HG03571 (cell line): ENCODE results near the gene DNALI1.
A peak's percentile ranks its signal among the peaks of the same experiment; 100 is the strongest.
"Not testable (repeated sequence)": the region's sequence is repeated elsewhere in the genome, so short reads cannot be mapped to it uniquely, and the experiment has no call there.

Experiments used
- ATAC-seq: cut with Tn5 transposase; IDR thresholded peaks from one replicate; pipeline ENCODE4 v1.9.1; 2021; ENCODE audit not compliant: unreplicated experiment

DNALI1 gene

DNA sequence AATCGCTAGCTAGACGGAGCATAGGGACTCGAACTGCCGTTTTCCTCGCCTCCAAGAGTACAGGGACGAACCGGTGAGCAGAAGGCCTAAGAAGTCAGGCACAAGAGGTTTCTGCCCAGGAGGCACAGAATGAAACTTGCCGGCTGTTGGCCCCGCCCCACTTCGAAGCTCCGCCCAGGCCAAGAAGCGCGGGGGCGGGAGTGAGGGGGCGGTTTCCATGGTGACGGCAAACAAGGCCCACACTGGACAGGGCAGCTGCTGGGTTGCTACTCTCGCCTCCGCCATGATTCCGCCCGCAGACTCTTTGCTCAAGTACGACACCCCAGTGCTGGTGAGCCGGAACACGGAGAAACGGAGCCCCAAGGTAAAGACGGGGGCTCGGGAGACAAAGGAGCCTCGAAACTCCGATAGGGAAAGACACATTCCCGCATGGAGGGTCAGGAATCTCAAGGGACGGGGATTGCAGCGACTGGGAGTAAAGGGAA, at the start of gene DNALI1:
Gene DNALI1, plus strand, starts transcription at position 229 of the 485 bp plus-strand sequence. Its CDS starts 55 bp downstream, at position 284.
- ATAC-seq = no peak

DNA sequence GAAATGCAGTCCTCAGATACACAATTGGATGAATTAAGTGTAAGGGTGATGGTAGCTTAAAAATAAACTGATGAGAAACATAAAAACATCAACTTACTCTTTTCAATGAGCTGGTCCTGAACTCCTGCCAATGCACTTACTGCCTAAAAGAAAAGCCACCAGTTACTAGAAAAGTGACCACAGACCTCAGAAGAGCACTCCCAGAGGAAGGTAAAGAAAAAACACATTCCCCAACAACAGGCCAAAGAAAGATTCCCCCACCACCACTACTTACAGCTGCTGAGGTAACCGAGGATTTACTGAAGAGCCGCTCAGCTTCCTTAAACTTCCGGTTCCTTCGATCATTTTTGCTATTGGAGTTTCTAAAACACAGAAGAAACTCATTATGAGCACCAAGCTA, 47.6 kb upstream of the DNALI1 start:
- ATAC-seq = no peak

DNA sequence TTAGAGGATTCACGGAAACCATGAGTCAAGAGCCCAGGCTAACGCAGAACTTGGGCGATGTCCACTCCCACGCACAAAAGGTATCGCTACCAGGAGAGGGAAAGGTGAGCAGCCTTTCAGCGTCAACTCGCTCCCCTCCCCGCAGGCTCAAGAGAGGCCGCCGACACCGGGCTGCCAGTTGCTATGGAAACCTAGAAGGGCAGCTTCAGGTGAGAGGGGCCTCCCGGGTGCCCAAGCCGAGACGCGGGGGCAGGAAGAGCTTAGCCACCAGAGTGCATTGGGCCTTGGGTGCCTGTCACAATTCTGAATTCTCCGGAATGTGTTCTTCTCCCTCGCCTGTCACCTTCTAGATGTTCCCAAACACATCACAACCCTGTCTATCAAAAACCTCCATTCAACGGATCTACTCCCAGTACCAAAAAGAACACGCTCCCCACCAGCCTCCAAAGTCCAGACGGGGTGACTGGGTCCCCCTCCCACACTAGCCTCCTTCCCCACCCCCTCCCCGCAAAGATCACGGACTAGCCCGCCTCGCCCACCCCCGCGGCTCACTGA, 42.9 kb upstream of the DNALI1 start:
- ATAC-seq = no peak

GRCh38 chr1:37514350-37515184, 42.2 kb upstream of the DNALI1 start, which contains the start of gene MEAF6:
Gene MEAF6, minus strand, starts transcription at chr1:37514766. Its CDS starts 20 bp downstream, at chr1:37514746.
- ATAC-seq = peak; percentile 85

- no peak for ATAC-seq
Observed at GRCh38 chr1:37515185-37516034, 41.3 kb upstream of the DNALI1 start.

- no peak for ATAC-seq
Observed at GRCh38 chr1:37517569-37517968, 39.2 kb upstream of the DNALI1 start.

GRCh38 chr1:37518241-37518640, 38.5 kb upstream of the DNALI1 start:
- ATAC-seq = not testable (repeated sequence)

DNA sequence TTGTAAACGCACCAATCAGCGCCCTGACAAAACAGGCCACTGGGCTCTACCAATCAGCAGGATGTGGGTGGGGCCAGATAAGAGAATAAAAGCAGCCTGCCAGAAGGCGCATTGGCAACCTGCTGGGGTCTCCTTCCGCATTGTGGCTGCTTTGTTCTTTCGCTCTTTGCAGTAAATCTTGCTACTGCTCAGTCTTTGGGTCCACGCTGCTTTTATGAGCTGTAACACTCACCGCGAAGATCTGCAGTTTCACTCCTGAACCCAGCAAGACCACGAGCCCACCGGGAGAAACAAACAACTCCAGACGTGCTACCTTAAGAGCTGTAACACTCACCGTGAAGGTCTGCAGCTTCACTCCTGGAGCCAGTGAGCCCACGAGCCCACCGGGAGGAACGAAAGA, 37.8 kb upstream of the DNALI1 start:
- ATAC-seq = not testable (repeated sequence)

DNA sequence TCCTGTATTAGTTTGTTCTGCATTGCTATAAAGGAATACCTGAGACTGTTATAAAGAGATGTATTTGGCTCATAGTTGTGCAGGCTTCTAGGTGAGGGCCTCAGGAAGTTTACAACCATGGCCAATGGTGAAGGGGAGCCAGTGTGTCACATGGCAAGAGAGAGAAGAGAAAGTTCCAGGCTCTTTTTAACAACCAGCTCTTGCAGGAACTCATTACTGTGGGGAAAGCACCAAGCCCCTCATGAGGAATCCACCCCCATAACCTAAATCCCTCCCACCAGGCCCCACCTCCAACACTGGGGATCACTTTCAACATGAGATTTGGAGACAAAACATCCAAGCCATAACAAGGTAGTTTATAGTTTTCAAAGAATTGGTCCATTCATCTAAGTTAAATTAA, 37.1 kb upstream of the DNALI1 start:
- no peak for ATAC-seq

- ATAC-seq = not testable (repeated sequence)
Observed at GRCh38 chr1:37529888-37530287, 26.9 kb upstream of the DNALI1 start.

DNA sequence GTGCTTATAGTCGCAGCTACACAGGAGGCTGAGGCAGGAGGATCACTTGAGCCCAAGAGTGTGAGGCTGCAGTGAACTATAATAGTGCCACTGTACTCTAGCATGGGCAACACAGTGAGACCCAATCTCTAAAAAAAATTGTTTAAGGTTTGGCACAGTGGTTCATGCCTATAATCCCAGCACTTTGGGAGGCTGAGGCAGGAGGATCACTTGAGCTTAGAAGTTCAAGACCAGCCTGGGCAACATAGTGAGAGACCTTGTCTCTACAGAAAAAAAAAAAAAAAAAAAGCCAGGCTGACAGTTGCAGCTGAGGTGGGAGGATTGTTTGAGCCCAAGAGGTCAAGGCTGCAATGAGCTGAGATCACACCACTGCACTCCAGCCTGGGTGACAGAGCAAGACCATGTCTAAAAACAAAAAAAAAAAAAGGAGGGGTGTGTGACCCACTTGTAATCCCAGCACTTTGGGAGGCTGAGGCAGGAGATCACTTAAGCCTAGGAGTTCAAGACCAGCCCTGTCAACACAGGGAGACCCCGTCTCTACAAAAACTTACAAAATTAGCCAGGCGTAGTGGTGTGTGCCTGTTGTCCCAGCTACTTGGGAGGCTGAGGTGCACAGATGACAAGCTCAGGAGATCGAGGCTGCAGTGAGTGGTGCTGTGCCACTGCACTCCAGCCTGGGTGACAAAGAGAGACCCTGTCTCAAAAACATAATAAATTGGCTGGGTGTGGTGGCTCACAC, 24.2 kb upstream of the DNALI1 start:
- not testable (repeated sequence) for ATAC-seq

- ATAC-seq = no peak
Observed at GRCh38 chr1:37533317-37534093, 23.2 kb upstream of the DNALI1 start.

DNA sequence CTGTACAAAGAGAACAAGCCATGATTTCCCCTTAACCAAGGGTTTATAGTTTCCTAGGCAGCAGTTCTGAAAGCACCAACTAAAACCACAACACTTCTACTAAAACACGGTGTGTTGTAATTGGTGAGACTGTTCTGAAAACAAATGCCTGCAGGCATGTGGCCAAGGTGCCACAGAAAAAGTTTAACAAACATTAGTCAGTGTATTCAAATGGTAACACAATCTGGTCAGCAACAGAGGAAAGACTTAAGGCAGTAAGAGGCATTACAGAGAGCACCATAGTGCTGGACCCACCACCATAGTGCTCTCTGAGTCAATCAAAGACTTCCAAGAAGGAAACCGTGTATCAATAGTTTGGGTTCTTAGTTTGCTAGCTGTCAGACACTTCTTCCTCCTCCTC, 19.4 kb upstream of the DNALI1 start:
- ATAC-seq = no peak

GRCh38 chr1:37539154-37539553, 17.6 kb upstream of the DNALI1 start:
- ATAC-seq = not testable (repeated sequence)

DNA sequence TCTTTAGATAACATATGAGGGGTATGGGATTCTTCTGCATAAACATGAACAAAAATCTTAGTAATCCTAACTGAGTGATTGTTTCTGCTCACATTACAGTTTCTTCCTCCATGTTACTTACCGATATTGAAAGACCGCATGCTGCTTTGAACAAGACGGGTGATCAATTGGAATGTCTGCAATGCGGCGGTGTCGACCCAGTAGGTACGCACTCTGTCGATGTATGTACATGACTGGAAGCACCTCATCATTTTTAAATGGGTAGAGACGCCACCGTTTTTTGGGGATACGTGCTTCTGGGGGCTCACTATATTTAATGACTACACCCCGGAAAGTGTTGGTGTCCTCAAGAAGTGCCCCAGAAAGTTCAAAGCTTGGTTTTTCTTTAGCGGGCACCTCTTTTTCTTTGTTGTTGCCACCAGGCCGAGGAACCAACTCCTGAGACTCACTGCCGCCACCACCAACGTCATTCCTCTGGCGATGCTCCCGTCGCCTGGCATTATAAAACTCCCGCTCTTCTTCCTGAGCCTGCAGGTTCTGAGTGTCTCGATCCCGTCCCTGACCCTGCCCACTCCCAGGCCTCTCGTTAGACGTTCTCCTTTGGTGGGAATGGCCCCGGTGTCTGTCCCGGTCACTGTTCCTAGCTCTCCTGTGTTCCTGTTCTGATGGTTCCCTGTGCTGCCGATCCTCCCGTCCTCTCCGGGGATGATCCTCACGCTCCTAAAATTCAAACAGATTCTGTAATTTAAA, 16.5 kb upstream of the DNALI1 start:
- ATAC-seq = no peak

- ATAC-seq = no peak
Observed at GRCh38 chr1:37544530-37544929, 12.2 kb upstream of the DNALI1 start.

- no peak for ATAC-seq
Observed at GRCh38 chr1:37545019-37545418, 11.7 kb upstream of the DNALI1 start.

- no peak for ATAC-seq
Observed at GRCh38 chr1:37549341-37549740, 7.4 kb upstream of the DNALI1 start.

GRCh38 chr1:37553598-37553926, 3.2 kb upstream of the DNALI1 start:
- no peak for ATAC-seq
